Umbilical cord (tissue), 2 donors: ENCODE measurements around the gene LRP10. TPM values are rescaled to one million over a fixed set of nuclear protein-coding genes. Genes with fewer than 3 reads are reported as not detected.

Source experiments
- DNase-seq: peaks from one replicate; pipeline ENCODE4 v3.0.0-alpha.2; 2015; ENCODE audit warnings: low spot score
- total RNA-seq: library from RNA; depleted of rRNA; stranded (reverse); fragments of >200 nt; gene quantifications from one replicate; pipeline ENCODE4 v1.2.3, GENCODE V29; 2014; ENCODE audit warnings: low replicate concordance; ENCODE audit not compliant: insufficient read depth

LRP10 gene
- total RNA-seq, 1 donor from 2014 or later, result 22.9 TPM

DNA sequence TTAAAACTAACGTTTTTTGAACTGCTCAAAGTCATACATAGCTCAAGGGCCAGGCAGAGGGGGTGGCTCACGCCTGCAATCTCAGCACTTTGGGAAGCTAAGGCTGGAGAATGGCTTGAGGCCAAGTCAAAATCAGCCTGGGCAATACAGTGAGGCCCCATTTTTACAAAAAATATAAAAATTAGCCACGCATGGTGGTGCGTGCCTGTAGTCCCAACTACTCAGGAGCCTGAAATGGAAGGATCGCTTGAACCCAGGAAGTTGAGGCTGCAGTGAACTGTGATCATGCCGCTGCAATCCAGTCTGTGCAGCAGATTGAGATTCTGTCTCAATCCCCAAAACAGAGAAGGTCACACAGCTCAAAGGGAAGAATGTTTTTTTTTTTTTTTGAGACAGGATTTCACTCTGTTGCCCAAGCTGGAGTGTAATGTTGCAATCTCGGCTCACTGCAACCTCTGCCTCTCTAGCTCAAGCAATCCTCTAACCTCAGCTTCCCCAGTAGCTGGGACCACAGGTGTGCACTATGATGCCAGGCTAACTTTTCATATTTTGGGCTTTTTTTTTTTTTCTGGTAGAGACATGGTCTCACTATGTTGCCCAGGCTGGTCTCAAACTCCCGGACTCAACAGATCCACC lies 44.5 kb downstream of the LRP10 start:
- no peak for DNase-seq

DNA sequence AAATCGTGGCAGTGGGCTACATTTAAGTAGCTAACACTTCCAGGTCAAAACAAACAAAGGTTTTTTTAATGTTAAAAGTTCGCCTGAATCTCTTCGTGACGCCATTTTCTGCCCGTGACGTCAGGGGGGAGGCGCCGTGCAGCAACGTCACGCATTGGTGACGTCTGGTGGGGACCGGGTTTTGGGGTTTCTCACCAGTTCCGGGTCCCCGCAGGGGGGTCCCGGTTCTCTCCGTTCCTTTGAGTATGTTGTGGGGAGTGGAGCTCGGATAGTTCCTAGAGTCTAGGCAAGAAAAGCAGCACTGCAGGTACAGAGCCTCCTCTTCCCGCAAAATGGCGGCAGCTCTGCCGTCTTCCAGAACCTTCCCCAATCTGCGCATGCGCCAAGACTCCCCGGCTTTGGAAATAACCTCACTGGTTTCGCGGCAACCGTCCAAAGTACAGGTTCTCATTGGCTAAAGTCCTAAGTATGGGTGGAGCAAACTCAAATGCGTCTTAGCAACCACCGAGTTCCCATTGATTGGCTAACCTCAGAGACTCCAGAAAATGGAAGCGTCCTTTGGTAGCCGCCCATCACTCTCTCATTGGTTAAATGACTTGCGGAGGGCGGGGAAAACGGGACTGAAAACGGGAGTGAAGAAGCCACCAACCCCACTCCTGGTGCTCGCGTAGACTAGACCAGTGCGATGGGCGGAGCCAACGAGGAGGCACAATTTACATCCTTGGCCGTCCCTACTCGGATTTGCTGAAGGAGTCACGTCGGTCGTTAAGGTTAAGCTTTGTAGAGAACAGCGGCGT lies 47.5 kb downstream of the LRP10 start, which contains the start of gene RBM23:
RBM23 (minus strand) TSS at position 346 of the 797 bp plus-strand sequence.
- DNase-seq, result peak; percentile 100

DNA sequence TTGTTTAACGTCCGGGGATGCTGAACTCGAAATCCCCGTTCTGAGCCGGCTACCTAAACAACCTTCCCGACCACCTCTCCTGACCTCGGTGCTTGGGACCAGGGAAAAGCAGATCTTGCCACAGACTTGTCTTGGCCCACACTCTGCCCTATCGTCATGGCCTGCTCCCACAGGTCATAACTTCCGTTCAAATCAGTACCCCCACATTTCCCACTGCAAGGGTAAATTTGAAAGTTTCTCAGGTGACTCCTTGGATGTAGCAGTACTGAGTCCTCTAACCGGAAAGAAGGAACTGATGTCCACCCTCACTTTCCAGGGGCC lies 48.0 kb downstream of the LRP10 start:
- DNase-seq, result no peak

DNA sequence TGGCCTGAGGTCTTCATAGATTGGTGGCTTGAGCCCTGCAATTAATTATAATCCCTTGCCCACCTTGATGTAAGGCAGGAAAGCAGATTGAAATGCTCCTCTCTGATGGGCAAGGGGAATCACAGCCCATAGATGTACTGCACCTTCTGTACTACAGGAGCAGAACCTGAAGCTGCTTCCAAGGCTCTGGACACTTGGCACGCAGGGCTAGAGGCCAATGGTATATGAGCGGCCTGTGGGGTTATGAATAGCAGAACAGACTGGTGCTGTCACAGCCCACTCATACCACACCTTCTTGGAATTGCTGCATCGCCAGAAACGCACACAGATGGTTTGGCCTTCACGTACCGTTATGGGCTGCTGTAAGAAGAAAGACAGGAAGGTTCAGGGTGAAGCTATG lies 49.2 kb downstream of the LRP10 start:
- no peak for DNase-seq

DNA sequence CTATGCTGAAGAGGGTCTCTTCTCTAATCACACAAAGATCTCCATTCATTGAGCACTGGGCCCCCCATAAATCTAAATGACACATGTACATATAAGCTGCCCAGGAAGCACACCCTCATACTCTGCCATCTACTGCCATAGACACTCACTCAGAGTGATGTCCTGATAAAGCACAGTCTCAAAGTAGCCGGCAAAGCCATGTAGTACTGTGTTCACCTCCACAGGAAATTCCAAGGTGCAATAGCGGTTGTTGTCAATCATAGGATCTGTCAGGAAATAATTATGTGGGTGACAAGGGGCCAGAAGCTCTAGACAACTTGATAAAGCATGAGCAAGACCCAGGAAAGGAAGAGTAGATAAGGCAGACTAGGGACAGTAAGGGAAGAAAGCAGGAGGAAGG lies 50.8 kb downstream of the LRP10 start:
- no peak for DNase-seq

DNA sequence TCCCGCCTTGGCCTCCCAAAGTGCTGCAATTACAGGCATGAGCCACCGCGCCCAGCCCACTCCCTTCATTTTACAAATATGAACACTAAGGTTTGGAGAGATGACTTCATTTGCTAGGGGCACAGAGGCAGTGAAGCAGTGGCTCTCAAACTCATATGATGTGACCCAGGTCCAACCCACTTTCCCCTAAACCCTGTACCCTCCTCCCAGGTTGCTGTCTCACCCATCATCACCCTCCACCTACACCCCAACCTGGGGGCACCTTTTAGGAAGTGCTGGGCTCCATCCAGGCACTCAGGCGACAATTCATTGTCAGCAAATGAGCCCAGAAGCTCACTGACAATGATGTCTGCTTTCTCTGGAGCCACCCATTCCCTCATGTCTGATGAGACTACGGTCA lies 52.2 kb downstream of the LRP10 start:
- DNase-seq, result no peak

DNA sequence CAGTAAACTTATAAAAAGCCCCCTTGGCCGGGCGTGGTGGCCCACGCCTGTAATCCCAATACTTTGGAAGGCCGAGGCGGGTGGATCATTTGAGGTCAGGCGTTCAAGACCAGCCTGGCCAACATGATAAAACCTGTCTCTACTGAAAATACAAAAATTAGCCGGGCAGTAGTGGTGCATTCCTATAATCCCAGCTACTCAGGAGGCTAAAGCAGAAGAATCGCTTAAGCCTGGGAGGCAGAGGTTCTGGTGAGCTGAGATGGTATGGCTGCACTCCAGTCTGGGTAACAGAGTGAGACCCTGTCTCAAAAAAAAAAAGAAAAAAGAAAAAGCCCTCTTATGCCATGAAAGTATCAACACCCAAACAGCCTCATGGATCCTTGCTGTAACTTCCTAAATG lies 54.0 kb downstream of the LRP10 start:
- DNase-seq, result no peak

DNA sequence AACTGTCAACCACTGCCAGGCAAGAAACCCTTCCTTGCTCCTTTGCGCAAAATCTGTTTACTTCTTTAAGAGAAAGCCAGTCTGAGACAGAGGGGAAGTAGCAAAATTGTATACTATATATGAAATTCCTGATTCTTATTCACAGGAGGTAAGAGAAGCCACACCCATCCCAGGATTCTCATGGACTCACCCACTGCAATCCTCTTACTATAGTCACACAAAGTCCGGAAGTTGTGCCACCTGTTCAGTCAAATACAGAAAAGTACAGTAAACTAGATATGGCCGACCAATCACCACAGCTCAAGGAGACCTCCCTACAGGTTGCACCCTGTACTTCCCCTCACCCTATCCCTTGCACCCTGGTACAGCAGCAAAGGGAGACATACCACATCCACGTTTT lies 54.8 kb downstream of the LRP10 start:
- no peak for DNase-seq

DNA sequence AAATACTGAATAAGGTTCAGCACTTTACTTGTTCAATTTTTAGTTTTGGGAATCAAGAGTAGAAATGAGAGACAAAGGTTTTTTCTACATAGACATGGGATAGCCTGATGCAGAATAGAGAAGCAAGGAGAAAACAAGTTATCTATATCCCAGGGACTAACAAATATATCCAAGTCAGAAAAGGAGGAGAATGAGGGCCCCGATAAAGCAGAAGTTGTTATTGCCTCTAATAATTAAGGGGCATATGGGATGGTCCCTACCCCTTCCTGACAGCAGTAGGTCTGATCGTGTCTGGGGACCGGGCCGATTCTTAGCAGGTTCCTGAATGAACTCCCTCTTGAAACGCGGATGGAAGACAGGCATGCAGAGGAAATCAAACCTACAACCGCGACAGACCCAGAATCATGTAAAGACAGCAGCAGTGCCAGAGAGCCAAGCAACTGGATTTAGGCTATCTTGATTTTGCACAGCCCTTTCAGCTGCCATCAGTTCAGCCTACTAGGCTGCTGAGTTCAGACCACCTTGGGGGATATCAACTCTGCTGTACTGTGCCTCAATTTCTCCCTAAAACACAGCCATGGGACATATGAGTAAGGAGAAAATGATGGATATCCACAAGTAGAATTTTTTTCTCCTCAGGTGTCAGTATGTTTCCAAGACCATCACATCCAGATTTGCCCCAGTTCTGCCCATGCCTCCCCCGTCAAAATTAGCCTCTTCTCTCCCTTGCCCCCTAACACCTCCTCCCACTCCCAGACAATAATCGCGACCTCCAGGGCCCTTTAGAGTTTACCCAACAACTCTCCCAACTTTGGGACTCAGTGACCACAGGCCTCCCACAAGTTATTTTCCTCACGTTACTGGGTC lies 56.9 kb downstream of the LRP10 start:
- DNase-seq, result peak; percentile 17

DNA sequence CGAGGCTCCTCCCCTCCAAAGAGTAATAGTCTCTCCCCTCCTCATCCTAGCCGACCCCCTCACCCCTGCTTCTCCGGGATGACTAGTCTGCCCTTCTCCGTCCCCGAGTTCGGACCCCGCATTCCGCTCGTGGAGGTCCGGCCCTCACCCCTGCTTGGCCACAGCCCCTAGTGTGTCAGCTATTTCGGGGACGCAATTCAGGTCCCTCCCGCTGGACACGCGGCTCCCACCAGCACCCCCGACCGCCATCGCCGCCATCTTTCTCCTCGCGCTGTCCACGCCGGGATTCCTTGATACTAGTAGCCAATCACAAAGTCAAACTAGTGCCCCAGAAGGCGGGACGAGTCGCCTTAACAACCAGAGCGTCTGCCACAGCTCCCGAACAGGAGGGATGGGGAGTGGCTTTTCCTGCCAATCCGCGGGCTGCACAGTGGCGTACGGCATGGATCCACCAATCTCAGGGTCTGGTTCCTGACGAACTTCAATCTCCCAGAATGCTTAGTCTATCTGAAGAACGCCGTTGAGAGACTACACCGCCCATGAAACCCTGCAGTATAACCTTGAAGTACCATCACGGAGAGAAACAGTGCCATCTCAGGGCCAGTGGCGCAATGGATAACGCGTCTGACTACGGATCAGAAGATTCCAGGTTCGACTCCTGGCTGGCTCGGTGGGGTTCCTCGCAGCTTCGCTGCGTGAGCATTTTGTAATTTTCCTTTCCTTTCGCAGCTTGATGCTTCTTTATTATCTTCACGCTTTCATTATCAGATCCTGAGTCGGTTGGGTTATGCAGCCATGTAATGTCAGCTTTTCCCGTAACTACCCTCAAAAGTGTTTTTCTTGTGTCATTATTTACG lies 57.8 kb downstream of the LRP10 start, which contains the start of gene PRMT5:
PRMT5 (minus strand) TSS at position 273 of the 857 bp plus-strand sequence; CDS start at position 258, 15 bp downstream.
- peak; percentile 100 for DNase-seq

DNA sequence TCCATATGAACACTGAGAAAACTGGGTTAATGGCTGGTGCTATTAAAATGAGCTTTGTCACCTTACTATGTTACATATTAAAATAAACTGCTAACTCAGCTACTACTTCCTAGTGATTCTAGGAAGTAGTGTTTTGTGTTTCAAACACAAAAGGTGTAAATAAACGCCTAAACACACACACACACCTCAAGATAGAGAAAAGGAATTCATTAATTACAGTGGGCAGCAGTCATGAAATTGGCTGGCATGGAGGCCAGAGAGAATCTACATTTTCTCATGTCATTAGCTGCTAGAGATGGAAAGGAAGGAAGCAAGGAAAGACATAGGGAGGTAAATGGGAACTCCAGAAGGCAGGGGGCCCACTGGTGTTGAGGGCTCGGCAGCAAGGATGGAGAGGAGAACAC lies 58.4 kb downstream of the LRP10 start:
- DNase-seq, result no peak

Other genes starting within 250 kb of the LRP10 start
- 0.72 TPM for gene OR6J1, start 227.4 kb upstream of the LRP10 start, total RNA-seq
- 20.7 TPM for gene OXA1L, start 105.1 kb upstream of the LRP10 start, total RNA-seq
- 4.8 TPM for gene SLC7A7, start 56.3 kb upstream of the LRP10 start, total RNA-seq
- 22.4 TPM for gene MRPL52, start 41.9 kb upstream of the LRP10 start, total RNA-seq
- gene MMP14, start 35.2 kb upstream of the LRP10 start, total RNA-seq, result 103 TPM
- gene REM2, start 11.5 kb downstream of the LRP10 start, total RNA-seq, result not detected
- gene RBM23, start 47.4 kb downstream of the LRP10 start, total RNA-seq, result 56.8 TPM
- 86.9 TPM for gene PRMT5, start 57.6 kb downstream of the LRP10 start, total RNA-seq
- gene HAUS4, start 85.3 kb downstream of the LRP10 start, total RNA-seq, result 27.0 TPM
- 69.1 TPM for gene AJUBA, start 110.8 kb downstream of the LRP10 start, total RNA-seq
- gene C14orf93, start 138.4 kb downstream of the LRP10 start, total RNA-seq, result 12.3 TPM
- gene PSMB5, start 163.2 kb downstream of the LRP10 start, total RNA-seq, result 100 TPM
- gene PSMB11, start 170.5 kb downstream of the LRP10 start, total RNA-seq, result 2.2 TPM
- 5.3 TPM for gene CDH24, start 185.8 kb downstream of the LRP10 start, total RNA-seq
- 52.5 TPM for gene ACIN1, start 223.4 kb downstream of the LRP10 start, total RNA-seq
- 15.4 TPM for gene C14orf119, start 223.8 kb downstream of the LRP10 start, total RNA-seq
- 0.72 TPM for gene CIROP, start 233.2 kb downstream of the LRP10 start, total RNA-seq
- gene CEBPE, start 247.5 kb downstream of the LRP10 start, total RNA-seq, result 6.0 TPM